ENCODE data around the gene FYB1. TPM values are rescaled to one million over a fixed set of nuclear protein-coding genes. Genes with fewer than 3 reads are reported as not detected.

The FYB1 gene
- total RNA-seq, 1 experiment from 2014 or later: not detected

- Histone ChIP-seq H2BK15ac (ENCODE audit: low read depth, low read length) (no peak overlapping the region), H2BK120ac (ENCODE audit: low read depth, low read length, poor library complexity, severe bottlenecking) (no peak overlapping the region)
Observed at GRCh38 chr5:39225405-39226099, 6.2 kb upstream of the FYB1 start.

More at GRCh38 chr5:39225405-39226099, 6.2 kb upstream of the FYB1 start:
- Histone ChIP-seq H3K14ac (ENCODE audit: insufficient read depth, low read length) (no peak overlapping the region), H3K56ac (ENCODE audit: insufficient read length, low read depth, low read length) (no peak overlapping the region), H2BK5ac (ENCODE audit: insufficient read length, low read length) (no peak overlapping the region), H4K91ac (ENCODE audit: insufficient read length, low read depth, low read length) (no peak overlapping the region), H3K4me1 (ENCODE audit: insufficient read depth, low read length) (no peaks in the 10 kb centered on the region; the same call in 1 of the 2 replicates), H2BK20ac (ENCODE audit: low read depth, low read length, poor library complexity, severe bottlenecking) (no peak overlapping the region), H3K4me2 (ENCODE audit: insufficient read depth, insufficient read length, low read length) (no peak overlapping the region), H4K8ac (replicated peaks; ENCODE audit: insufficient read length, low read depth, low read length) (no peak overlapping the region), H3K27me3 (ENCODE audit: insufficient read depth, low read length) (no peaks in the 10 kb centered on the region), H3K18ac (ENCODE audit: insufficient read length, low read depth, low read length) (no peak overlapping the region), H3K79me1 (ENCODE audit: insufficient read depth, low read depth, low read length, poor library complexity, severe bottlenecking) (no peaks in the 10 kb centered on the region), H2BK12ac (ENCODE audit: insufficient read length, low read depth, low read length) (no peak overlapping the region), H3K9ac (ENCODE audit: extremely low read depth, insufficient read length, low read length) (no peak overlapping the region), H4K5ac (ENCODE audit: insufficient read length, low read depth, low read length) (no peak overlapping the region), H4K20me1 (ENCODE audit: control insufficient read depth, insufficient read depth, insufficient read length) (no peaks in the 10 kb centered on the region), H3K9me3 (ENCODE audit: control insufficient read depth, low read depth, low read length) (no peaks in the 10 kb centered on the region), H3K4ac (ENCODE audit: low read depth, low read length) (no peak overlapping the region), H3K27ac (ENCODE audit: insufficient read length, low read depth, low read length) (no peak overlapping the region), H2AFZ (ENCODE audit: low read length) (no peak overlapping the region), H2AK5ac (ENCODE audit: insufficient read length, low read length) (no peak overlapping the region), H3K23ac (ENCODE audit: insufficient read length, low read depth, low read length) (no peak overlapping the region), H3T11ph (ENCODE audit: low read length) (no peak overlapping the region), H3K79me2 (ENCODE audit: insufficient read depth, low read length) (no peaks in the 10 kb centered on the region), H3K23me2 (ENCODE audit: insufficient read length, low read depth, low read length, poor library complexity, severe bottlenecking) (no peaks in the 10 kb centered on the region)
- peaks cover 5 to 15% of the 10 kb centered on the region in 2 experiments; a peak in 3 of 4 replicates for H3K4me1 Mint-ChIP-seq
- no peaks in the 10 kb centered on the region for H3K27me3 Mint-ChIP-seq (ENCODE audit: low read depth)
- H3K36me3 Mint-ChIP-seq (ENCODE audit: insufficient read depth in 1 of 3, low read depth in 3 of 3): no peaks in the 10 kb centered on the region
- no CpG with 5 or more reads among the region's 2 CpGs for WGBS (ENCODE audit: extremely low coverage, insufficient read length, low lambda C conversion rate)
- no peak for TF ChIP-seq CTCF (conservative IDR thresholded peaks at IDR 0.05)
- no peak overlapping the region for H3K4me3 Mint-ChIP-seq
- peak overlapping the region in 1 of 3 experiments; percentile 20; a peak in 1 of 7 replicates for H3K27ac Mint-ChIP-seq
- no peaks in the 10 kb centered on the region for H3K9me3 Mint-ChIP-seq
- no peak for DNase-seq

Measured in H9 (cell line).